HG03521 (cell line): Measurements from ENCODE around the gene SEC22A.

ENCODE experiments used
- ATAC-seq: cut with Tn5 transposase; IDR thresholded peaks from one replicate; pipeline ENCODE4 v1.9.1; 2021; ENCODE audit warnings: mild to moderate bottlenecking, moderate library complexity; ENCODE audit not compliant: unreplicated experiment

SEC22A gene

DNA sequence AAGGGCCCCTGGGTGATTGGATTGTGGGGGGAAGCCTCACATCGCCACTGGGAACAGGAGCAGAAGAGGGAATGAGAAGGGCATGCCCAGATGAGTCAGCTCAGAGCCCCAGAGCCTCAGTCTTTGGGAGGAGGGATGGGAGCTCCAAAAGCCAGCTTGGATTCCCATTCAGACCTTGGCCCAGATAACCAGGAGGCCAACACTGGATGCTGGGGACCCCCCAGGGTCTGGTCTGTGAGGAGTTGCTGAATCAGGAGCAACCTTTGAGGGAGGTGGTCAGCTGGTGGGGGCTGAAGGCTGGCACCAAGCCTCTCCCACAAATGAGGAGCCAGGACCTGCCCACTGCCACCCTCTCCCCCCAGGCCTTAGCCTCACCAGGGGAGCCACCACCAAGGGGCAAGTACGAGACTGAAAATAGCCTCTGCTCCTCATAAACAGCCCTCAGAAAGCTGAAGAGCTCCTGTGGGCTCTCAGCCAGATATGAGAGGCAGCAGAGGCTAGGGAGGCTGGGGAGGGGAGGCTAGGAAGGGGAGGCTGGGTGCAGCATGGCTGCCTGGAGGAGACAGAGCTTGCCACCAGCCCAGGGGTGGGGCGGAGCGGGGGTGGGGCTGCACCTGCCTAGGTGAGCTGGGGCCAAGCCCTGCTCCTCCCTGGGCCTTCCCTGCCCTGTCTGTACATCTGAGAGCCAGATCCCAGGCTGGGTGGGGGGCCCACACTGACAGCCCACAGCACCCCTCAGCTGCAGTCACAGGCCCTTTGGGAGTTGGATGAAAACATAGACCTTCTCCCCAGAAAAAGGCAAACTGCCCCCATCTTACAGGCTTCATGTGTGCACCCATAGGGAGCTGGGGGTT lies 99.8 kb downstream of the SEC22A start:
- ATAC-seq: no peak

DNA sequence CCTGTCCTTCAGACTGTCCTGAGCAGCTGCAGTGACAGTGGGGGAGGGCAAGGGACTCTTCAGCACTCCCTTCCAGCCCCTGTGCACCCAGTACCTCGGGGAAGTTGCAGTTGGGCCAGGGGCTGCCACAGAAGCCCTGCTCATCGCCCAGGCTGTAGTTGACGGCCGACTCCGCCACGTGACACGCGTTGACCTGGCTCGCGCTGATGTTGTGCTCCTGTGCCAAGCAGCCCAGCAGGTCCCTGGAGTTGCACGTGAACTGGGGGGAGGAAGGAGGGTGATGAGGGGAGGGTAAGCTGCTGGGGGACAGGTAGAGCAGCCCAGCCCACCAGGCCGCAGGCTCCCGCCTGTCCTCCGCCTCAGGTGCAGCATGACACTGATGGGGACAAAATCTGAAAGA lies 101.2 kb downstream of the SEC22A start:
- ATAC-seq: no peak

DNA sequence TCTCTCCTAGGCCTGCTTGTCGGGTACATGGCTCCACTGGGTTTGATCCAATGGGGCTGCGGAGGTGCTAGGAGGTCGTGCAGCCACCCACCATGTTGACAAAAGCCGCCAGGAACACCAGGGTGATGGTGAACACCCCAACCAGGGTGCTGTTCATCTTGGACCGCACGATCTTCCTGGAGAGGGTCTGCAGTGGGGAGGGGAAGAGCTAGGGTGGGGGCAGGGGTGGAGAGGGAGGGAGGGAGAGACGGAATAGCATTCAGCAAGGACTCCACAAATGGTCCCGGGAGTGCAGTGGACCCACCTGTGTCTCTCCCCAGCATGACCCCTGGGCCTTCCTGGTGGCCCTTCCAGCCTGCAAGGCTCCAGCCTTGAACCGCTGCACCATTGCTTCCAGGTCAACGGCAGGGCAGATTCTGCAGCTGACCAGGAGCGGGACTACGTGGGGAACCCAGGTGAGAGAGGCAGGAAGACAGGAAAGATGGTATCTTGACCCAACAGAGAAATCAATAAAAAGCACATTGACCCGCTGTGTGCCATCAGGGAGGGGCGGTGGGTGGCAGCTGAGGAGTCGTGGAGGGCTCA lies 102.3 kb downstream of the SEC22A start:
- no peak for ATAC-seq

DNA sequence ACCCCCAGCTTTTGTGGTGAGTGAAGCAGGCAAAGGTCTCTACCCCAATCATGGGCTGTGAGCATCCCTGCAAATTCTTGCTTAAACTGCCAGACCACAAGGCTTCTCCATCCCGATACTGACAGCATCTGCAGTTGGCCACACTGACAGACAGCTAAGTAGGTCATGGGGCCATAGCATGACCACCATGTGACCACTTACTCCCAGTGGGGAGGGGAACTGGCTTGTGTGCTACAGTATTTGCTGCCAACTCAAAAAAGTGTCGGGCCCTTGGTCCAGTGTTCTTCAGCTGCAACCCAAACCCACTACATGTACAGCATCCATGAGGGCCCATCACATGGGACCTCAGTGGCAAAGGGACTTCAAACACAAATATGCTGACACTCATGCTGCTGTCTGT lies 103.4 kb downstream of the SEC22A start:
- ATAC-seq: no peak

DNA sequence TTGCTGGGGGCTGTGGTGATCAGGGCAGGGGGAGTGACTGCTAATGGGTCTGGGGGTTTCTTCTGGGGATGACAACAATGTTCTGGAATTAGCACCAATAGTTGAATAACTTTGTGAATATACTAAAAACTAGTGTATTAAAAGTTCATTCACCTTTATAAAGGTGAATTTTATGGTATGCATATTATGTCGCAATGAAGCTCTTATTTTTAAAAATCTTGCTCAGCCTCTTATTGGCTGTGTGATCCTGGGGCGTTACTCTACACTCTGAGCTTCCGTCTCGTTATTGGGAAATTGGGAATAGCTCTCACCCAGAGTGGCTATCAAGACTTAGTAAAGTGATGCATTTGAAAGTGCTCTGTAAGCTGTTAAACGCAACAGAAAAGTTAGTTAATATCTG lies 105.3 kb downstream of the SEC22A start:
- no peak for ATAC-seq

DNA sequence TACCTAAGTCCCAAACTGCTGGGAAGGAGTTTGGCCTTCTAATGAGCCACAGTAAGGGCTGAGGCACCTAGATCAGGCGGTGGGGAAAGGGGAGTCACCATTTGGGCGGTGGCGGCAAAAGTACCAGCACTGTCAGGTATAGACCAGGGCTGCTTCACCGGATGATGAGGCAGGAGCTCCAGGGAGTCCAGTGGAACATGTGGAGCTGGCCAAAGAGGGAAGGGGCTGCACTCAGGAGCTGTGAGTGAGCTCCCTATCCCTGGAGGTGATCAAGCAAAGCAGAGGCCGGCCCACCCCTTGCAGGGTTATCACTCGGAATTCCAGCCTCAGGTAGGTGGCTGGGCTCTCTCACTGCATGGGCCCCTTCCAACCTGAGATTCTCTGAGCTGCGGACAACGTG lies 108.4 kb downstream of the SEC22A start:
- no peak for ATAC-seq

DNA sequence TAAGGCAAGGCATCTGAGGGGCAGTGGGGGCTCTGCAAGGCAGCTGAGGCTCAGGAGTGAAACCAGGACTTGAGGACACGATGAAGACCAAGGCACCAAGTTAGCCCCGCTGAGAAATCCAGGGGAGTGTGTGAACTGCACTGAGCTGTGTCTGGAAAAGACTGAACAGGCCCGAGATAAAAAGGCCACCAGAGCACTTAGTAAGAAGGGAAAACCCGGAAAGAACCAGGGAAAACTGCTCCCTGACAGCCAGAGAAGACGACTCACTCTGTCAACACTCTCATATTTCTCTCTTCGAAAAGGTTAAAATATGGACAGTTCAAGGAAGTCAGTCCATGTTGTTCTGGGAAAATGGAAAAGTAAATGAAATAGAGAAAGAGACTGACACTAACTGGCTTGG lies 109.0 kb downstream of the SEC22A start:
- ATAC-seq: no peak

DNA sequence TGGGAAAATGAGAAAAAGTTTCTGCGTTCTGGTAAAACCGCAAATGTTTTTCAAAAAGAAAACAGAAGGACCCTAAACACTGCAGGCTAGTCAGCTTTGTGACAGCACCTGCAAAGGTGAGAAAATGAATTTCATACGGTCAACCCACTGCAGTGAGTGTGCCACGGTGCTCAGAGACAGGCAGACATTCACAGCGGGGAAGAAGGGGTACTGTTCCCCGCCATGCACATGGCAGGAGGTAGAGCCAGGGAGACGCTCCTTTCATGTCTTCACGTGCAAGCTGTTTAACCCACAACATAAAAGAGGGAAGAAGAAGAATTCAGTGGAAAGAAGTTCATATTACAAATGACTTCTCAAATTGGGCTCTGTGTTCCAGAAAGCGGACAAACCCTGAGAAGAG lies 109.5 kb downstream of the SEC22A start:
- ATAC-seq: no peak

DNA sequence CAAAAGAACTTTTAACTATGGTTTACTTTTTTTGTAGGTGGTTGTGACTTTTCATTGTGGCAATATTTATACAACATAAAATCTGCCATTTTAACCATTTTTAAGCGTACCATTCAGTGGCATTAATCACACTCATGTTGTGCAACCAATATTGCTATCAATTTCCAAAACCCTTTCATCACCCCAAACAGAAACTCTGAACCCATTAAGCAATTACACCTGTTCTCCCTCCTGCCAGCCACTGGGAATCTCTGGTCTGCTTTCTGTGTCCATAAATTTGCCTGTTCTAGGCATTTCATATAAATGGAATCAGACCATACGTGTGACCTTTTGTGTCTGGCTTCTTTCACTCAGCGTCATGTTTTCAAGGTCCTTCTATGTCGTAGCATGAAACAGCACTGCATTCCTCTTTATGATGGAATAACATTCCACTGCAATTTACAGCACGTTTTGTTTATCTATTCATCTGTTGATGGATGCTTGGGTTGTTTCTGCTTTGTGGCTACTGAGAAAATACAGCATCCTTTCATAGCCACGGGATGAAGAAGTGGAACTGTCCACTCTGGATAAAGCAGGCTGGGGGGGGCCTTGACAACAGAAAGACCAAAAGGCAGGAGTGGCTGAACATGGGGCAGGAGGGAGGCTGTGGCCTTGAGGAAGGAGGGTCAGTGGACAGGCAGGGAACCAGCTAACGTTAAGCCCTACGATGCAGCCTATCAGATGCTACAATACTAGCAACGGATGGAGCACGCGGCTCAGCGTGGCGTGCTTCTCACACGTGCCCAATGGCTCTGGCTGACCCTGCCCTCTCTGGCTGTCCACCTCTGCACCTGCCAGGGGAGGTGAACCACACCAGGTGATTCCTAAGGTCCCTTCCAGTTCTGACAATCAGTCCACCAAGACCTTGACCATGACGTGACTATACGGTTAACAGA lies 110.9 kb downstream of the SEC22A start:
- no peak for ATAC-seq

DNA sequence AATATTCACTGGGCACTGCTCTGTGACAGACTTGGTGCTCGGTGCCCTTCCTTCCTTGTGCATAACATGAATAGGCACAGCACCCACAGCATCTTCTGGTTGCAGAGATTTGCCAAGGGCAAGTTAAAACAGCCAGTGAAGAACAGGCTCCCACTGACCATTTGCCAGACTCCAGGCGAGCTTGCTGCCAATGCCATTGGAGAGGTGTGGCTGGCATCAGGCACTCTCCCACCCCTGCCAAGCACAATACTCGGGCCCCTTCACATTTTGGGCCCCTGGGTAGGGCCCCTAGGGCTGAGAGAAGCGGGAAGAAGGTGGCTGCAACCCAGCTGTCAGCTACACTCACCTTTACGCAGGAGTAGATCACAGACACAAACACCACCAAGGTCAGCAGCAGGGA lies 112.1 kb downstream of the SEC22A start:
- no peak for ATAC-seq

DNA sequence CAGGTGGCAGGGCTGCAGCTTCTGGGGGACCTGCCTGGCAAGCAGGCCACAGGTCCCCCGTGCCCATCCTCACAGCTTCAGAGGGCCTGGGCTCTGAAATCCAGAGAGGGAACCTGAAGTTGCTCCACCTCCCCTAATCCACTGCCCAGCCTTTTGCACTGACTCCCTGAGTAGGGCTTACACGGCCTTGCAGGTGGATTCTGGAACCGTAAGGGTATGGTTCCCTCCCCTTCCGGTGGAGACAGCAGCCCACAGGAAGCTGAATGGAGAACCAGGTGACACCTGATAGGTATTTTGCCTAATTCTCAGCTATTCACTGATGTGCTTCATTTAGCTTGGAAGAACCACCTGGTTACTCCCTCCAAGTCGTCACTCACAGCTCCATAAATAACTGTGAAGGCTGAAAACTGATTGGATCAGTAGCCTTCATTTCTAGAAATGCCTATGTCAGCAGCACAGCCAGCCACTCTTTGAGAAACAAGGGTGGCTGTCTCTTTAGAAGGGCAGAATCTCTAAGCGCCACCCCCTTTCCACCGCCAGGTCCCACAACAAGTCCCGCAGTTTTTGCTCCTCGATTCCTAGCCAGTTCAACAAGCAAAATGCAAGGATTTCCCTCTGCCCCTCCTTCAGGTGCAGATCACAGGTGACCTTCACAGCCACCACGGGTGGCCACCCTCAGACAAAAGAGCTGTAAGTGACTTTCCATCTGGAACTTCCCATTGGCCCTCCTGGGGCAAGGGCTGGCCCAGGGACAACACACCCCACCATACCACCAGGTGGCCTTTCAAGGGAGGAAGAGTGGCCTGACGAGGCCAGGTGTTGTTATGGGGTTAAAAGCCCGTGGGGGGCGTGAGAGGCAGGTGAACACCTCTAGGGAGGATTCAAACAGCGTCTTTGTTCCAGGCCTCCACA lies 112.9 kb downstream of the SEC22A start:
- no peak for ATAC-seq

DNA sequence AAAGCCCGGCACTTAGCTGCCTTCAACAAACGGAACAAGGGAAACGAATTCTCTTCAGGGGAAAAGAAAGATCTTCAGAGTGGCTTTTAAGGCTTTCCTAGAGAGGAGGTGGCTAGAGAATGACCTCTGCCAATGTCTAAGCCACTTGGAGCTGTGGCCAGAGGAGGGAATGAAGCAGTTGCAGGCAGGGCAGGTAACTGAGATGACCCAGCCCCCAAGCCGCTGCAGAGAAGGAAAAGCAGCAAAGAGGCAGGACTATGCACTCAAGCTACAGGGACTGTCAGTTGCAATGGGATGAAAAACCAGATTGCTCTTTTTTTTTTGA lies 113.5 kb downstream of the SEC22A start:
- no peak for ATAC-seq

DNA sequence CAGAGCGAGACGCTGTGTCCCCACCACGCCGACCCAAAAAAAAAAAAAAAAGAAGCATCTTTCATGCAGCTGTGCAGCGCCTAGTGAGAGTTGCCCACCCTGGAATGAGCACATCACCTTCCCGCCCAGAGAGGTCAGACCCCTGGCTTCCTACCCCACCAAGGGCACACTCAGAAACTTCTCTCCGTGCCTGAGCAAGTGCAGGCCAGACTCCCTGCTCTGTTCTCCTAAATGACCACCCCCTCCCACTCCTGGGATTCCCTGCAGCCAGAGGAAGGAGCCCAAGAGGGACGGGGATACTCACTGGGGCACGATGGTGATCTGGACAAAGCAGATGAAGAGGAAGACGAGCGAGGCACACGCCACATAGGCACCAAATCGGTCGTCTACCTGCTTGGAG lies 116.0 kb downstream of the SEC22A start:
- no peak for ATAC-seq

DNA sequence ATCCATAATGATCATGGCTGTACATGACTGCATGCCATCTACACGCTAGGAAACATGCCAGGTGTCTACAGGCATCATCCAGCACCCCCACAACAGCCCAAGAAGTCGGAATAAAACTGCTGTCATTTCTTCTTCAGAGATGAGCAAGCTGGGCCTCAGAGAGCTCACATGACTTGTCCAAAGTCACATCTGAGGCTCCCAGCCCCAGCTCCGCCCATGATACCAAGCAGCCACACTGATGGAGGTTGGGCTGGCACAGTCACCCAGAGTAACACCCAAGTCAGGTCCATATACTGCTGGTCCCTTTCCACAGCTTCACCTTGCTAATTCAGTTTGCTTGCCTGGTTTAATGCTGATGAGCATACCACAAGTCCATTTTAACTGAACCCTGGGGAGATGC lies 116.6 kb downstream of the SEC22A start:
- no peak for ATAC-seq

DNA sequence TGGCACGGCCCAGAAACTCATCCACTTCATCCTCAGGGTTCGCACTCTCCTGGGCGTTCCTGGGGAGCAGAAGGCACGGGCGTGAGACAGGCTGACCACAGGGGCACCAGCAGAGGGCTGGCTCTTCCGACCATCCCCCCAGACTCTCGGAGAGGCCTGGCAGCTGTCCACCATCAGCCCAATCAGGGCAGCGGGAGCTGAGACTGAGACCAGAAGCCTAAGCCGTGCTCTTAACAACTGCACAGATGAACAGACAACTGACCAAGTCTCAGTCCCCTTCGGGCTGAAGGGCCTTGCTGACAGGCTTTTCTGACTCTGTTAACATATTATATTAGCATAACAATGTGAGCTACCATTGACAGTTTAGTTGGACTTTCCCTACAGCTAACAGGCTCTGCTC lies 118.0 kb downstream of the SEC22A start:
- ATAC-seq: no peak

DNA sequence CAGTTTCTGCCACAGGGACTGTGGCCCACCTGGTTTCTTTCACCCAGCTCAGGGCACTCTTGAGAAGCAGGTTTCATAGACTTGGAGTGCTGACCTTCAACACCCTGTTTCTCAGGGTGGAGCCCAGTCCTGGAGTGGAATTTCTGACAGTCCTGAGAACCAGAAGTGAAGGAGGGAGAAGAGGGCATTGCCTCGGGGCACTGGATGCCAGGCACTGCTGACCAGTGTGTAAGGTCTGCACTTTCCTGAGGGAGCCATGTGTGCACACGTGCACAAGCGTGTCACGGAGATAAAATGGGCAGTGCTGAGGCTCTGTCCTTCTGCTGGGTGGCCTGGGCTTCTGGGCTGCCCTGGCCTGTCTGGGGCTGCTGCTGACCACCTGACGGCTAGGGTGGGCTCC lies 118.5 kb downstream of the SEC22A start:
- ATAC-seq: no peak

DNA sequence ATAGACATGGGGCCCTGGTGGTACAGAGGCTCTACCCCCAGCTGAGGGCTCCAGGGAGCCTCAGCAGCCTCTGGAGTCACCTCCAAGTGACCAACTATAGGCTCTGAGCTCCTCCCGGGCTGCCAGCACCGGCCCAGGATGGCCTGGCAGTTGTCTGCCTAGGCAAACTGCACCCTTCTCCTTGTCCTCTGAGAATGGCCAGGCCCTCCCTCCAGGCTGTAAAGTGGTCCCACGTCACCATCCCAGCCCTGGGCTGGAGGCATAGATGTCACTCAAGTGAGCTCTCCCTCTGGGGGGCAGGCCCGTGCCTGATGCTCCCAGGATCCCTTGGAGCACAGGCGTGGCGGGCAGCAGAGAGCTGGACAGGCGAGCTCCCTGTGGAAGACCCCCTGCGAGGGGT lies 120.1 kb downstream of the SEC22A start:
- no peak for ATAC-seq

DNA sequence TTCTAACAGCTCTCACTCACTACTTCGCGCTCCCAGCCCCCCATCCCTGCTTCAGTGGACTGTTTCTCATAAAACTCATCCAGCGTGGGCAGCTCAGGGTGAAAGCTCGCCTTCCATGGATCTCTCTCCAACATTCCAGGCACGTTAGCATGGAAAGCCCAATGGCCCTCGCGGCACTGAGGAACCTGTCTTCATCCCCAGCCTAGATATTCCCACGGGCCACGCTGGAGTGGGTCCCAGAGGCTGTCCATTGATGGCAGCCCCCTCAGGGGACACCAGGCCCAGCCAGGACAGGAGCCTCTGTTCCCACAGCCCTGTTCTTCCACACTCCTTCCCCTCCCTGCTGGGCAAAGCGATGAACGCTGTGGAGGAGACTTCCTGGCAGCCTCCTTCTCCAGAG lies 121.1 kb downstream of the SEC22A start:
- no peak for ATAC-seq
